ENCODE data around the gene ATP8A2.

The ATP8A2 gene

GRCh38 chr13:25733696-25734435 is 362.1 kb downstream of the ATP8A2 start:
- no peak for DNase-seq

DNA sequence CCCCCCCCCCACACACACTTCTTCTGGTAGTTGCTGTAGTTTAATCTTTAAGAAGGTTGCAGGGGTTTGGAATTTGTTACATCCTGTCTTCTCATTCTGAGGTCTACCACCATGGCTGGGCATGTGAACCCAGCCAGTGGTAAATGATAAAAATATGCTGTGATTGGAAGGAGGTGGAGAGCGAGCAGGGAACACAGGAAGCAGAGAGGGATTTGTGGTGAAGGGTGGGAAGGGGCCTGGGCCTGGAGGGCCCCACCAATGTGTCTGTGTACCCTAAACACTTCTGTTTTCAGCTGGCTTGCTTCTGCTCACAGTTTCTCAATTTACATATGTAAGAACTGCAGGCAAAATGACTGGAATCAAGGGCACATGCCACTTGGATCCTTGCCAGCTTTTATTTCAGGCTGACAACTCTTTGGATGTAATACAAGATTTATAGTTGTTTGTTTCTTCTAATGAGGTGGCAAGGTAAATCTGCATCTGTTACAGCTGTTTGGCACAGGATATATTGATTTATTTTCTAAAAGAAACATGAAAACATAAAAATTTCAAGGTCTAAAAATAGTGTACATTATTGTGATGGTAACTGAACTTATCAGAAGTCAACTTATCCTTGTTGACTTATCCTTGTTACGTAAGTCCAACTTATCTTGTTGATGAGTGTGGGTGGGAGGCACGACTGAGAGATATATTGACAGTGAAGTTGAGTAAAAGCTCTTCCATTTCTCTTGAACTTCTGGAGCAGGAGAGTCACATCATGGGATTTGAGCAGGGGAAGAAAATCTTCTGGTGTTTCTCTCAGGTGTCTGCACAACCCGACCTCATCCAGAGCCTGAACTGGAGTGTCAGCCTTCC is 366.8 kb downstream of the ATP8A2 start:
- DNase-seq: no peak

DNA sequence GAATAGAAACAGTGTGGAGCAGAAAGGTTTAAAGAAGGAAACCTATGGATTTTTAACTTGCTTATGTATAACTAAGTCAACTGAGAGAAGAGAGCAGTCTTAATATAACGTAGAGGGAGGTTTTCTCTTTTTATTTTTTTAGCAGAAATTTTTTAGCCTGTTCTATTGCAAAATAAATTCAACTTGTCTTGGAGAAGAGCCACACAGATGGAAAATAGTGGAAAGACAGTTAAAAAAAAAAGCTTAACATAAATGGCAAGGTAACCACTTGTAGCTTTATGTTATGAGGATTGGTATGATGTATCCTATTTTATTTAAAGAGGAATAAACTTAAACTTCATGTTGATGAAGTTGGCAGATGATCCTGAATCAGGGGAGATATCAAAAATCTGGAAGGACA is 367.6 kb downstream of the ATP8A2 start:
- no peak for DNase-seq

- no peak for DNase-seq
Measured at GRCh38 chr13:25741796-25742195, 370.0 kb downstream of the ATP8A2 start.

DNA sequence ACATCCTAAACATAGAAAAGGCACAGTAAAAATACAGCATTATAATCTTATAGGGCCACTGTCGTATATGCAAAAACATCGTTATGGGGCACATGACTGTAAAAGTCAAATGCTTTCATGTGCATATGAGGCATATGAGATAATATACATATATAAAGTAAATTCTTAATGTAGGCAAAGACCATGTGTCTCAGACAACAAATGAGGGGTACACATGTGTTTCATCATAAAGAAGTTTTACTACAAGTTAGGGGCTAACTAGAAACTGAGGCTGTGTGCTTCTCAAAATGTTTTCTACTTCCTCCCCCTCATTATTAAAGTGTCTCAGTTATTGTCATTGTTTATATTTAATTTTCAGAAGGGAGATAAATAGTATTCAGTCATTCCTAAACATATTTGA is 370.4 kb downstream of the ATP8A2 start:
- DNase-seq: no peak

GRCh38 chr13:25743421-25743820 is 371.6 kb downstream of the ATP8A2 start:
- no peak for DNase-seq

DNA sequence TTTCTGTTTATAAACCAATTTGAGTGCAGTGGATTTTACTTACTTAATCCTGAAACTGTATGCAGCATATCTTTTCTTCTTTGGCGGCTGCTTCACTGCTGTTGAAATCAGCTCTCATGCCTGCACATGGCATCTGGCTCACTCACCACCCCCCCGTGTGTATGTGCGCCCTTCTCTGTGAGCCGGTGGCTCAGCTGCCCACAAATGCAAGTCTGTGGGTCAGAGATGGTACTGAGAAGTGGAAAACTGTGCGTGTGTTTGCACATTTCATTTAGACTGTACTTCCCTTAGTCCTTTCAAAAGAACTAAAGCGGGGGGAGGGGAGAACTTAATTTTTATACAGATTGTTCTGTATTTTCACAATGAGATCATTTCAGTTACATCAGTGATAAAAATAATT is 372.4 kb downstream of the ATP8A2 start:
- DNase-seq: no peak

GRCh38 chr13:25746131-25746530 is 374.4 kb downstream of the ATP8A2 start:
- DNase-seq: no peak

DNA sequence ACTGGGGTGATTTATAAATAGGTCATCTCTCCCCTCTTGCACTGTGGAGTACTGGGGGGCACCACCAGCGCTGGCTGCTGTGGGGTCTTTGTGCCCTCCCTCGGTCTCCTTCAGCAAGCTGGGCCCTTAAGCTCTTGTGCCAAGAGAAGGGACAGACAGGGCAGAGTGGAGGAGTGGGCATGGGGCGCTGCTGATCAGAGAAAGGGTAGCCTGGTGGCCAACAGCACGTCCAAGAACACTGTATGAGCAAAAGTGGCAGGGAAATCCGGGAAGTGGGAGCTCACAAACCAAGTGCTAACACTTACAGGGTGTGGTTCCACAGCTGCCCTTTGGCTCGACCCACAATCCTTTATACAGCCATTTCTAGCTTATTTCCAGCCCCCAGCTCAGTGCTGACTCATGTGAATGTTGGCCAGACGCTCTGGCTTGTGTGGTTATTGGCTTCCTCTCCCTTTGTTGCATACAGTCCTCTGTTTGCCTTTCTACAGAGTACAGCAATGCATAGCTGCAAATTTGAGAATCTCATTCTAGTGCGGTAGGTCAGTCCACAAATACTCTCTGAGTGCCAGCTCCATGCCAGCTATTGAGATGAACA is 381.3 kb downstream of the ATP8A2 start:
- no peak for DNase-seq

DNA sequence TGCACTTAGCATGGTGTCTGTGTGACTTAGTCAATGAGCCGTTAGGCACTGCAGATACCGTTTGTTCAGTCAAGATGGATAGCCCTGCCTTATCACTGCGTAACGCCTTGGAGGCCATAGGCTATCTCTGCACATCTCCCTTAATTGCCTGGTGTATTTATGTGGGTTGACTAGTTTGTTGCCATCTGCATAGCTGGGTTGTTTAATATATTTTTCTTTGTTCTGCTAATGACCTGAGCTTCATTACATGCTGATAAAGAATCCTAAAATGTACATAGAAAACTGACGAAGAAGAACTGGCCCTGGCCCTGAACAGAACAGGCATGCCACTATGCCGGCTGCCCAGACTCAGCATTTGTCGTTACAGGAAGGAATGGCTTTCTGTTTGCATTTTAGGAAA is 382.2 kb downstream of the ATP8A2 start:
- no peak for DNase-seq

DNA sequence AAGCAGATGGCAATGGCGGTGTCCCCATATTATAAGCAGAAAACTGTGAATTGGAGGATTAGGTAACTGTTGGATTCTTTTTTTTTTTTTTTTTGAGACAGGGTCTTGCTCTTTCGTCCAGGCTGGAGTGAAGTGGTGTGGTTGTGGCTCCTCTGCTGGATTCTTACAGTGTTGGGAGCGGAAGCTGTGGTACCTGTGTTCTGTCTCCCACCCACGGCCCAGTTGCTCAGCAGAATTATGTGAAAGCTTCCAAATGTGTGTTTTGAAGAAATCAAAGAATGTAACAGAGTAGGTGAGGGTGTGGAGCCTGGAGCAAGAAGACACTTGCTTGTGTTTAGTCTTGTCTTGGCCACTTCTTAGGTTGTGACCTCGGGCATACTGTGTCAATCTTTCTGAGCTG is 384.5 kb downstream of the ATP8A2 start:
- DNase-seq: no peak

GRCh38 chr13:25756912-25757311 is 385.1 kb downstream of the ATP8A2 start:
- no peak for DNase-seq

GRCh38 chr13:25761041-25761440 is 389.3 kb downstream of the ATP8A2 start:
- no peak for DNase-seq

DNA sequence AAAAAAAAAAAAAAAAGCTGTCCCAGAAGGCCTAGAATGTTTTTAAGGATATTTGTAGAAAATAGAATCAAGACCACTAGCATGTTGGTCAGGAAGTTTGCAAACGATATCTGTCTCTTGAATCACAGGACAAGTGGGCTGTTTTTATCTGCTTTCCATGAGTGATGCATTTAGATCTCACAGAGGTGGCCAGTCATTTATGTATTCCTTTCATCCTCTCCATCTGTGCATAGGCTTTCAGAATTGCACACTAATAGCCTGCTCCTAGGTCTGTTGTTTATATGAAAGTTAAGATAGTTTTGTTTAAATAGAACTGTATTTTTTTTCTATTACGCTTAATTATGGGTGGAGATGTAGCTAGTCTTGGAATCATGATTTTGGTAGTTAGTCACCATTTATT is 390.5 kb downstream of the ATP8A2 start:
- DNase-seq: no peak

DNA sequence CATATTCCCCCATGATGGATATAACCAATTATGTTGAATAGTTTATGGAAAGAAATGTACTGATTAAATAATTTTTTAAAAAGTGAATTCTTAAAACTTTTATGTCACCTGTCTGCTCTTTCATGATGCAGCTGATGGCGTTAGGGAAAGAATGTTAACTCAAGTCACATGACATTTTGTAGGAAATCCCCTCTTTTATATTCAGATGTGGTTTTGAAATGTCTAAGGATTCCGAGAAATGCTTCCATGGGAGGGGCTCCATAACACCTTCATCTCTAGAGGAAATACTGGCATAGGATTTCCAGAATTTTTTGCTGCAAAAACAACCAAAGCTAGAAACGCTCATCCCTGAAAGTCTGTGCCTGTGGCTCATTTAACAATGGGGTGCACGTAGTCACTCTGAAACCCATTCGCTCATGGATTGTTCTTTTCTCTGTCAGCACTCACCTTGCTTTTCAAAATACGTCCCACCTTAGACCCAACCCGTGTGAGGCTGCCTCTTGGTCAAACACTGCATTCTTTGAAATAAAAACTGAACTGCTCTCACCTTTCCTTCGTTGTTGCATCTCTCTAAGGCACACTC is 391.1 kb downstream of the ATP8A2 start:
- no peak for DNase-seq

- no peak for DNase-seq
Measured at GRCh38 chr13:25764378-25764777, 392.6 kb downstream of the ATP8A2 start.

- no peak for DNase-seq
Measured at GRCh38 chr13:25765266-25765665, 393.5 kb downstream of the ATP8A2 start.

GRCh38 chr13:25766576-25766975 is 394.8 kb downstream of the ATP8A2 start:
- no peak for DNase-seq

DNA sequence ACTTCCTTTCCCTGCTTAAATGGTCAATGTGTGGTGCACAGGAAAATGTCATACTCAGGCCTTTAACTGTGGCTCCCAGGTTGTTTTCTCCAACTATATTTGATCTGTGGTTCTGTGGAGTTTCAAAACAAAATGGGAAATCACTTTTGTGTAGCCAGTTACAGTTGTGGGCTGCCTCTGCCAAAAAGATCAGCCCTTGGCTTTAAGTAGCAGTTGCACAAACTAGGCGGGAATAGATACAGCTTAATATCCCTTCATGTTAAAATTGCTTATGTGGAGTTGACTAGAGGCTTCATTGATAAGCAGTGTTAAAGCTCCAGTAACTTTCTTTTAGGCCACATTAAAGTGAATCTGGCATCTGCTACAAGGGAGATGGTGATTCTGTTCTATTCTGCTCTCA is 395.2 kb downstream of the ATP8A2 start:
- DNase-seq: no peak

DNA sequence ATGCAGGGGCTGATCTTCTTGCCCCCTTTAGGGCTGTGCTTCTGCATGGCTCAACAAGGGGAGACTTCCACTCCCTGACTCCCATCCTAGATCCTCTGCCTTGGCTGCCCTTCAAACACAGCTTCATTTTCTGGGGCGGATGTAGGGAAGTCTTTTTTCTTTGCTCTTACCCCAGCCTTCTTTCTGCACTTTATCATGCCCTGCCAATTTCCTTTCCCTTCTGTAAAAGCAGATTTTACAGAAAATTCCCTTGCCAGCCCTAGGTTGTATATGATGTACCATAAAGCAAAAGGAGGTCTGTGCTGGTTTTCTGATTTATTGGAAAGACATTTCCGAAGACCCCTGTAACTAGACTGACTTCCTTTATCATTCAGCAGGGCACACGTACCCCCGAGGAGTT is 396.6 kb downstream of the ATP8A2 start:
- no peak for DNase-seq

DNA sequence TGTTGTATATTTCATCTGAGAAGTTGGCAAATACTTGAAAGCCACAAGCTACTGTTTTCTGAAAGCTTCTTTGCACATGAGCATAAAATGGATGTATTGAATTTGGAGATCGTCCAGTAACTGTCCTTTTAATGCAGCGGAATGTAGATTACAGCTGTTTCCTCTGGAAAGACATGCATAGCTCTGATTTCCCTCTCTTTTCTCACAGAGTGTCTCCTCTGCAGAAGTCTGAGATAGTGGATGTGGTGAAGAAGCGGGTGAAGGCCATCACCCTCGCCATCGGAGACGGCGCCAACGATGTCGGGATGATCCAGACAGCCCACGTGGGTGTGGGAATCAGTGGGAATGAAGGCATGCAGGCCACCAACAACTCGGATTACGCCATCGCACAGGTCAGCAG is 397.1 kb downstream of the ATP8A2 start:
- no peak for DNase-seq

DNA sequence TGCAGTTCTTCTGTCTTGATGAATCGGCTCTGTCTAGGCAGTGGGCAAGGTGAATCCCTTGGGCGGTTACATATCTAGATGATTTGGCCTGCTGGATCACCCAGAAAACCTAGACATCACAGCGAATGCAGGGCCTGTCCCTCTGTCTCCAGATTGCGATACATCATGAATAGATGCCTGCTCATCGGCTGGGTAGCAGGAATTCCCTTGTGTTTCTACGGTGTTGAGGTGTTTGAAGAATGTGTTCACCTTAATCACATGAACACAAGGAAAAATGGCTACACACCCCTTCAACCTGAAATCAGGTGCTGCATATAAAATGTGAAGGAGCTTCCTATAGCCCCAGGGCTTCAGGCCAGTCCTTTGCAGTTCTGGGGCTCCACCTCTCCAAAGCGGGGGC is 398.8 kb downstream of the ATP8A2 start:
- DNase-seq: no peak

GRCh38 chr13:25771202-25771601 is 399.4 kb downstream of the ATP8A2 start:
- DNase-seq: no peak
